DMS53 (cell line): ENCODE results near the gene STON1.
A peak's percentile ranks its signal among the peaks of the same experiment; 100 is the strongest.

ENCODE experiments used
- DNase-seq: peaks from one replicate; lab custom pipeline; 2025; lab: John Stamatoyannopoulos, UW

STON1 gene

GRCh38 chr2:48620604-48621003, 90.7 kb downstream of the STON1 start:
- DNase-seq, result no peak

GRCh38 chr2:48622691-48623090, 92.7 kb downstream of the STON1 start:
- DNase-seq, result peak; percentile 81

GRCh38 chr2:48624696-48625095, 94.7 kb downstream of the STON1 start:
- DNase-seq, result no peak

- DNase-seq, result no peak
Observed at GRCh38 chr2:48626047-48626446, 96.1 kb downstream of the STON1 start.

- no peak for DNase-seq
Observed at GRCh38 chr2:48633143-48633542, 103.2 kb downstream of the STON1 start.

GRCh38 chr2:48635786-48636185, 105.8 kb downstream of the STON1 start:
- no peak for DNase-seq

GRCh38 chr2:48638261-48638660, 108.3 kb downstream of the STON1 start:
- no peak for DNase-seq
